Right lobe of liver (tissue), 4 donors: ENCODE measurements around the gene EPS8L3.

Experiments used
- POLR2A ChIP-seq: fragments of 450-650 bp; IDR thresholded peaks from one replicate; pipeline ENCODE4 v1.6.1; 2017; ENCODE audit warnings: antibody characterized with exemption, mild to moderate bottlenecking
- TF ChIP-seq, protein P1 (sequence below), 4 donors: fragments of 200-600 bp in 3 of 4; fragments of 450-650 bp in 1 of 4; IDR thresholded peaks; one replicate each; pipeline versions ENCODE4 v1.5.1 to v1.8.0; 2016 to 2022; ENCODE audit warnings: antibody characterized with exemption in 4 of 4, mild to moderate bottlenecking in 2 of 4
- donor health status: DM: no; HTN: no; CAD: no.
- donor health status: DM: no; HTN: no; CAD: no.
- donor health status: DM: no; HTN: yes; CAD: no.

DNA sequence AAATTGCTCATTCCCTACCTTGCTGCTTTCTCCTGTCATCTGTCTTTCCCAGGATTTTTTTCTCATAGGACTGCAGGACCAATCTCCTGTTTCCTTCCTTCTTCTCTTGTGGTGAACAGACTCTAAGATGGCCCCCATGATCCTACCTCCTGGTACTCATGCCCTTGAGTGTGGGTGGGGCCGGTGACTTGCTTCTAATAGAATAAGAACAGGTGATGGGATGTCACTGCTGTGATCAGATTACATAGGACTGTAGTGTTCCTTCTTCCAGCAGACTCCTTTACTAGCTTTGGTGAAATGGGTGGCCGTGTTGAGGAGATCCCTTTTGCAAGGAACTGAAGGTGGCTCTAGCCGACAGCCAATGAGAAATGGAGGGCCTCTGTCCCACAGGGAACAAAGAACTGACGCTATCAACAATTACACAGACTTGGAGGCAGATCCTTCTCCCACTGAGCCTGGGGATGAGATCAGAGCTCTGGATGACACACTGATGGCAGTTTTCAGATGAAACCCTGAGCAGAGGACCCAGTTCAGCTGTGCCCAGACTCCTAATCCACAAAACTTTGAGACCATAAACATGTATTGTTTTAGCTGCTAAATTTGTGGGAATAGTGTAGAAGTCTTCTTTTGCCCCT, 30.4 kb downstream of the EPS8L3 start:
- TF ChIP-seq, protein P1, sequence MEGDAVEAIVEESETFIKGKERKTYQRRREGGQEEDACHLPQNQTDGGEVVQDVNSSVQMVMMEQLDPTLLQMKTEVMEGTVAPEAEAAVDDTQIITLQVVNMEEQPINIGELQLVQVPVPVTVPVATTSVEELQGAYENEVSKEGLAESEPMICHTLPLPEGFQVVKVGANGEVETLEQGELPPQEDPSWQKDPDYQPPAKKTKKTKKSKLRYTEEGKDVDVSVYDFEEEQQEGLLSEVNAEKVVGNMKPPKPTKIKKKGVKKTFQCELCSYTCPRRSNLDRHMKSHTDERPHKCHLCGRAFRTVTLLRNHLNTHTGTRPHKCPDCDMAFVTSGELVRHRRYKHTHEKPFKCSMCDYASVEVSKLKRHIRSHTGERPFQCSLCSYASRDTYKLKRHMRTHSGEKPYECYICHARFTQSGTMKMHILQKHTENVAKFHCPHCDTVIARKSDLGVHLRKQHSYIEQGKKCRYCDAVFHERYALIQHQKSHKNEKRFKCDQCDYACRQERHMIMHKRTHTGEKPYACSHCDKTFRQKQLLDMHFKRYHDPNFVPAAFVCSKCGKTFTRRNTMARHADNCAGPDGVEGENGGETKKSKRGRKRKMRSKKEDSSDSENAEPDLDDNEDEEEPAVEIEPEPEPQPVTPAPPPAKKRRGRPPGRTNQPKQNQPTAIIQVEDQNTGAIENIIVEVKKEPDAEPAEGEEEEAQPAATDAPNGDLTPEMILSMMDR (IDR thresholded peaks at IDR 0.05), result no peak
- TF ChIP-seq POLR2A, result no peak
